Dermis microvascular lymphatic vessel endothelial cell (primary cell): ENCODE measurements around the gene CASKIN2. TPM values are rescaled to one million over a fixed set of nuclear protein-coding genes. Genes with fewer than 3 reads are reported as not detected.
A peak's percentile ranks its signal among the peaks of the same experiment; 100 is the strongest.

ENCODE experiments used
- DNase-seq, 2 donors: peaks; one replicate each; pipeline versions ENCODE4 v3.0.0 to v3.0.0-alpha.2; 2010; ENCODE audit warnings: low read depth in 2 of 2
- total RNA-seq: library from RNA; depleted of rRNA; stranded (reverse); fragments of >200 nt; gene quantifications from 2 replicates; pipeline ENCODE4 v1.2.1, GENCODE V29; 2014

The CASKIN2 gene
- total RNA-seq, 1 donor from 2014 or later: 7.2 TPM

- no peak for DNase-seq
These were observed 34.2 kb upstream of the CASKIN2 start for GRCh38 chr17:75549246-75550138.

- DNase-seq: no peak
These were observed 33.5 kb upstream of the CASKIN2 start for GRCh38 chr17:75548813-75549212.

GRCh38 chr17:75547091-75547490 is 31.8 kb upstream of the CASKIN2 start:
- DNase-seq: no peak

- DNase-seq: no peak
These were observed 30.8 kb upstream of the CASKIN2 start for GRCh38 chr17:75546181-75546580.

- no peak for DNase-seq
These were observed 28.9 kb upstream of the CASKIN2 start for GRCh38 chr17:75544250-75544649.

- DNase-seq: no peak
These were observed 27.5 kb upstream of the CASKIN2 start for GRCh38 chr17:75542728-75543336.

GRCh38 chr17:75542229-75542628 is 26.9 kb upstream of the CASKIN2 start:
- DNase-seq: no peak

- no peak for DNase-seq
These were observed 25.7 kb upstream of the CASKIN2 start for GRCh38 chr17:75540923-75541503.

GRCh38 chr17:75539967-75540729 is 24.8 kb upstream of the CASKIN2 start:
- DNase-seq: no peak

- no peak for DNase-seq
These were observed 21.0 kb upstream of the CASKIN2 start for GRCh38 chr17:75536366-75536765.

GRCh38 chr17:75535871-75536270 is 20.5 kb upstream of the CASKIN2 start:
- DNase-seq: no peak

- no peak for DNase-seq
These were observed 19.8 kb upstream of the CASKIN2 start for GRCh38 chr17:75535119-75535537.

- no peak for DNase-seq
These were observed 16.4 kb upstream of the CASKIN2 start for GRCh38 chr17:75531721-75532072.

GRCh38 chr17:75530837-75531720 is 15.7 kb upstream of the CASKIN2 start:
- DNase-seq: no peak

- DNase-seq: no peak
These were observed 11.4 kb upstream of the CASKIN2 start for GRCh38 chr17:75526555-75527270.

- no peak for DNase-seq
These were observed 10.6 kb upstream of the CASKIN2 start for GRCh38 chr17:75525806-75526554.

GRCh38 chr17:75524970-75525805 is 9.9 kb upstream of the CASKIN2 start, which contains the start of gene LLGL2:
Gene LLGL2 (plus strand): TSS chr17:75525697. CDS start chr17:75543427, 17,730 bp downstream.
- DNase-seq: peak; percentile 34 to 72

GRCh38 chr17:75524269-75524969 is 9.1 kb upstream of the CASKIN2 start:
- no peak for DNase-seq
